Central memory CD8-positive, alpha-beta T cell (primary cell): ENCODE results near the gene HEMGN.
"Not testable (repeated sequence)": the region's sequence is repeated elsewhere in the genome, so short reads cannot be mapped to it uniquely, and the experiment has no call there.

ENCODE experiments used
- ATAC-seq: fragments of 150-1000 bp; cut with Tn5 transposase; replicated peaks from 2 replicates; pipeline ENCODE4 v1.10.0; 2022; ENCODE audit warnings: mild to moderate bottlenecking, moderate FRiP score, moderate number of reproducible peaks; ENCODE audit not compliant: poor library complexity, severe bottlenecking; ENCODE audit errors: extremely low read depth
- DNase-seq, 2 donors: peaks; one replicate each; pipeline ENCODE4 v3.0.0; 2021; ENCODE audit warnings: low spot score in 2 of 2
- H3K27ac Mint-ChIP-seq: one replicate; pipeline ENCODE4 v1.8.0; 2022; ENCODE audit warnings: low read depth, mild to moderate bottlenecking, moderate library complexity, mixed read lengths
- H3K27me3 Mint-ChIP-seq: one replicate; pipeline ENCODE4 v1.8.0; 2022; ENCODE audit warnings: mixed read lengths
- H3K36me3 Mint-ChIP-seq: one replicate; pipeline ENCODE4 v1.8.0; 2022; ENCODE audit warnings: mild to moderate bottlenecking, moderate library complexity, mixed read lengths; ENCODE audit not compliant: insufficient read depth
- H3K4me1 Mint-ChIP-seq: one replicate; pipeline ENCODE4 v1.8.0; 2022; ENCODE audit warnings: mixed read lengths
- H3K4me3 Mint-ChIP-seq: one replicate; pipeline ENCODE4 v1.8.0; 2022; ENCODE audit warnings: mild to moderate bottlenecking, moderate library complexity, mixed read lengths
- H3K9me3 Mint-ChIP-seq: one replicate; pipeline ENCODE4 v1.8.0; 2022; ENCODE audit warnings: mixed read lengths

The HEMGN gene

DNA sequence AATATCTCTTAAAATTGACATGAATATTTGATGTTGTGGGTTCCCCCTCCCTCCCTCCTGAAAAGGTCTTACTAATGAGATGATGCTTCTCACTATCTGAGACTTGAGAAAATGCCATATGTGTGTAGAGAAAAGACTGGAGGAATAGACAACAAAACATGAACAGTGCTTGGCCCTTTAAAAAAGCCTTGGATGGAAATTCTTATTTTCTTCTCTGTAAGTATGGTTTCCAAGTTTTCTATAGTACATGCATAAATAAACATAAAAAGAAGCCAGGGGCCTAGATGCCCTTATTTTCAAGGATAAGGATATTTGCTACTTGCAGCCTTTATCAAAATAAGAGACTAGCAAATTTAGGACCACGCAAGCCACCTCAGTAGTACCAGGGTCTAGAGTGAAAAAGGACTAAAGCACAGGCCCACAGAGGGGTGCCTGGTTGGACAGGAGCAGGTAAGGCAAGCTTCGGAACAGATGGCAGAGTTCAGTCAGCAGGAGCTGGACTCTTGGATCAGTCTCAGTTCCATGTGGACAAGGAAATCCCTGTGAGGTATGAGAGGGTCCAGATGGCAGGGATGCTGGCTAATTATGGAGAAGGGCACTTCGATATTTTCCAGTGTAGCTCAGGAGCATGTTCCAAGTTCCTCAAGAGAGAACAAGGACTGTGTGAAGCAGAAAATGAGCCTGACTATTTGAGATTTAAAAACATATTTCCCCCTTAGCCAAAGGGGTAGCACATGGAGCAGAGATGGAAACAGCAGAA lies 40.6 kb upstream of the HEMGN start:
- Mint-ChIP-seq H3K4me1 (peaks cover 16% of the 10 kb centered on the region), H3K27me3 (peaks cover 19% of the 10 kb centered on the region), H3K9me3 (no peaks in the 10 kb centered on the region), H3K4me3 (no peak overlapping the region), H3K27ac (no peak overlapping the region), H3K36me3 (peaks cover 7% of the 10 kb centered on the region)
- no peak for ATAC-seq
- no peak for DNase-seq

DNA sequence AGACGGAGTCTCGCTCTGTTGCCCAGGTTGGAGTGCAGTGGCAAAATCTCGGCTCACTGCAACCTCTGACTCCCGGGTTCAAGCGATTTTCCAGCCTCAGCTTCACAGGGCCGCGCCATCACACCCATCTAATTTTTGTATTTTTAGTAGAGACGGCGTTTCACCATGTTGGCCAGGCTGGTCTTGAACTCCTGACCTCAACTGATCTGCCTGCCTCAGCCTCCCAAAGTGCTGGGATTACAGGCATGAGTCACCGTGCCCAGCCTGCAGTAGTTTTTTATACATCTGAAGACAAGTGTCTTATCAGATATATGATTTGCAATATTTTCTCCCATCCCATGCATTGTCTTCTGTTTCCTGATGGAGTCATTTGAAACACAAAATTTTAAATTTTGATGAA lies 38.7 kb upstream of the HEMGN start:
- H3K27me3 Mint-ChIP-seq, result peaks cover 33% of the 10 kb centered on the region
- H3K36me3 Mint-ChIP-seq, H3K27ac Mint-ChIP-seq, ATAC-seq, H3K9me3 Mint-ChIP-seq, H3K4me3 Mint-ChIP-seq, DNase-seq, H3K4me1 Mint-ChIP-seq: not testable (repeated sequence)

DNA sequence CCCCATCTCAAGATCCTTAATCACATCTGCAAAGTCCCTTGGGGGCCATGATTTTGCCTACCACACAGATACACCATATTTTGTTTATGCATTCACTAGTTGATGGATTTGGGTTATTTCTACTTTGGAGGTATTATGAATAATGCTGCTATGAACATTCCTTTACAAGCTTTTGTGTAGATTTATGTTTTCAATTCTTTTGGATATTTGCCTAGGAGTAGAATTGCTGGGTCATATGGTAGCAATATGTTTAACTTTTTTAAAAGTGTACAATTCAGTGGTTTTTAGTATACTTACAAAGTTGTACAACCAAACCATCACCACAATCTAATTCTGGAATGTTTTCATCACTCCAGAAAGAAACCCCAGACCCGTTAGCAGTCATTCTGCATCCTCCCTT lies 37.4 kb upstream of the HEMGN start:
- DNase-seq, result no peak
- ATAC-seq, result no peak
- Mint-ChIP-seq H3K27me3 (peaks cover 42% of the 10 kb centered on the region), H3K4me3 (no peak overlapping the region), H3K4me1 (no peaks in the 10 kb centered on the region), H3K27ac (no peak overlapping the region), H3K36me3 (peaks cover 1% of the 10 kb centered on the region), H3K9me3 (no peaks in the 10 kb centered on the region)

DNA sequence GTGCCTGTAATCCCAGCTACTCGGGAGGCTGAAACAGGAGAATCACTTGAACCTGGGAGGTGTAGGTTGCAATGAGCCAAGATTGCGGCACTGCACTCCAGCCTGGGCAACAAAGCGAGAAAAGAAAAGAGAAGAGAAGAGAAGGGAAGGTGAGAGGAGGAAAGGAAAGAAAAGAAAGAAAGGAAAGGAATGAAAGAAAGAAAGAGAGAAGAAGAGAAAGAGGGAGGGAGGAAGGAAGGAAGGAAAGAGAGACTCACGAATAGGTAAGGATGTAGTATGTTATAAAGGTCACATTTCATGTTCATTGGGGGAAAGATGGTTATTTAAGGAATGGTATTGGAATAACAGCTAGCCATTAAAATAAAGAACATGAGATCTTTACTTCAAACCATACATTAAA lies 34.8 kb upstream of the HEMGN start:
- no peaks in the 10 kb centered on the region for H3K4me1 Mint-ChIP-seq
- ATAC-seq (no peak), DNase-seq (no peak)
- peaks cover 1% of the 10 kb centered on the region for H3K36me3 Mint-ChIP-seq
- H3K27ac Mint-ChIP-seq, result no peak overlapping the region
- H3K4me3 Mint-ChIP-seq, result no peak overlapping the region
- H3K9me3 Mint-ChIP-seq, result no peaks in the 10 kb centered on the region
- peaks cover 44% of the 10 kb centered on the region for H3K27me3 Mint-ChIP-seq

DNA sequence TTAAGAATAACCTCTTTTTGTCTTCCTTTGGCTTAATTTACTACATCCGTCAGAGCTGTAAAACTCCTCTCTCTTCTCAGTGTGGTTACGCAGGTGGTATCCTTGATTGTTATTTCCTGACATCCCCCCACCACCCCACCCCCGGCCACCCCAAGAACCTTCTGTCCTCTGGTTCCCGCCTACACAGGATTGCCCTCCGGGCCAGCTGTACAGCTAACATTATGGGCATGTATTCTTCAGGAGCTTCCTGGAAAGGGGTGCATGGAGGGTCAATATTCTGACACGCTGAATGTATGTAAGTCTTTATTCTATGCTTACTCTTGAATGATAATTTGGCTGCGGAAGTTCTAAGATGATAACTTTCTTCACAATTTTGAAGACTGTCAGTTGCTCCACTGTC lies 32.2 kb upstream of the HEMGN start:
- Mint-ChIP-seq H3K27ac (no peak overlapping the region), H3K36me3 (peaks cover 1% of the 10 kb centered on the region), H3K4me3 (no peak overlapping the region), H3K9me3 (no peaks in the 10 kb centered on the region), H3K27me3 (peaks cover 37% of the 10 kb centered on the region), H3K4me1 (no peaks in the 10 kb centered on the region)
- ATAC-seq (no peak), DNase-seq (no peak)

DNA sequence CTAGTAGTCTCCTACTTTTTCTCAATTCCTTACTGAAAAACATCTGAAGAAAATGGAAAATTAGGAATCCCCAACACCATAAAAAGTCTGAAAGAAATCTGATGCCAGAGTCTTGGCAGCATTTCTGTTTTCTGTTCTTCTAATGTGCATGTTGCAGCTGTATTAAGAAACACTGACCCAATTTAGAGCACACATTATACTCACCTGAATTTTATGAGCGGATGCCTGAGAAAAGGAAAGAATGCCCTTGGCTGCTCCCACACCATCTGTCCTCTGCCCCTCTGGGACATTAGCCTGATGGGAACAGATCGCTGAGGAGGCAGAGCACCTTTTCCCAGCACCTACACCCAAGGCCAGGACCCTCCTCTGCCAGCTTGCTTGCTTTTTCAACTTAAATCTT lies 31.0 kb upstream of the HEMGN start:
- Mint-ChIP-seq H3K4me3 (no peak overlapping the region), H3K27ac (no peak overlapping the region), H3K27me3 (peaks cover 36% of the 10 kb centered on the region), H3K4me1 (no peaks in the 10 kb centered on the region), H3K36me3 (peaks cover 1% of the 10 kb centered on the region), H3K9me3 (no peaks in the 10 kb centered on the region)
- DNase-seq, result no peak
- ATAC-seq, result no peak

DNA sequence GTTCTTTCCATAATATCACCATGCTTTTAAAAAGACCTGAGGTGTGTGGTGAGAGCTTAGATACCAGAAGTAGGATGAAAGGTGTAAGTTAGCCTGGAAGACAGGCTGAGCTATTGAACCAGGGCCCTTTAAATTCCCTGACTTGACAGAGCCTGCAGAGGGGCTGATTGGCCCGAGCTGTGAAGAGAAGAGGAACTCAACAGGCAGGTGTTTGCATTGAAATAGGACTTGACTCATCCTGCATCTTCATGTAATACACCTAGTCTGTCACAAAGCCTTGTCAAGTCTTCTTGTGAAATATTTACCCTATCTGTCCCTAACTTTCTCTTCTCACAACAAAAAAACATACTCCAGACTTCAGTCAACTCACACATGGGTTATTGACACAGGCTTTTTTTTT lies 28.5 kb upstream of the HEMGN start:
- Mint-ChIP-seq H3K27ac (no peak overlapping the region), H3K27me3 (peaks cover 21% of the 10 kb centered on the region), H3K4me1 (no peaks in the 10 kb centered on the region), H3K4me3 (no peak overlapping the region), H3K9me3 (no peaks in the 10 kb centered on the region), H3K36me3 (no peaks in the 10 kb centered on the region)
- no peak for DNase-seq
- no peak for ATAC-seq

DNA sequence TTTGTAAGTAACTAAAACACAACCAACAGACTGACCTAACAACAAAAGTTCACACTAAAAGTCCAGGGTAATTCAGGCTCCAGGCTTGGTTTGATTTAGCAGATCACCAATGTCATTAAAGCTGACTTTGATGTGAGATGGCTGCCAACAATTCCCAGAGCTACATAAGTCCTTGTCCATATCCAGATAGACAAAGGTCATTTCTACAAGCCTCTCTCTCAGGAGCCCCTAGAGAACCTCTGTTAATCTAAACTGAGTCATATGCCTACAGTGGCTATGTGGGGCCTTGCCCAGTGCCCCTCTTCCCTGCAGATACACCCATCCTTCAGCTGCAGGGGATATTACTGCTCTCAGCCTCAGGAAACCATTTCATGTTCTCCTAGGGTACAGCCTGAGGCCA lies 26.9 kb upstream of the HEMGN start:
- H3K27ac Mint-ChIP-seq, result no peak overlapping the region
- no peak overlapping the region for H3K4me3 Mint-ChIP-seq
- peaks cover 11% of the 10 kb centered on the region for H3K27me3 Mint-ChIP-seq
- no peaks in the 10 kb centered on the region for H3K36me3 Mint-ChIP-seq
- ATAC-seq (no peak), DNase-seq (no peak)
- H3K9me3 Mint-ChIP-seq, result no peaks in the 10 kb centered on the region
- no peaks in the 10 kb centered on the region for H3K4me1 Mint-ChIP-seq

DNA sequence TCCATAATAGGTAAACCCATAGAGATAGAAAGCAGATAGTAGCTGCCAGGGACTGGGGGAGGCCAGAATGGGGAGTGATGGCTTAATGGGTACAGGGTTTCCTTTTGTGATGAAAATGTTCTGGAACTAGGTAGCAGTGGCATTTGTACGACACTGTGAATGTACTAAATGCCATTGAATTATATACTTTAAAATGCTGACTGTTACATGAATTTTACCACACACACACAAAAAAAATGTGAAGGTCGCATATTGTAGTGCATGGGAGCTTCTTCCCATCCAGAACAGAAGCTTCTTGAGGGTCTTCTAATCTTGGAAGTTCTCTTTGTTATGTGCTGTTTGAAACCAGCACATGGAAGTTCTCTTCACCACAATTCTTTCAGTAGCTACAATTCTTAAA lies 25.3 kb upstream of the HEMGN start:
- H3K9me3 Mint-ChIP-seq, result no peaks in the 10 kb centered on the region
- peaks cover 11% of the 10 kb centered on the region for H3K27me3 Mint-ChIP-seq
- no peaks in the 10 kb centered on the region for H3K36me3 Mint-ChIP-seq
- H3K4me3 Mint-ChIP-seq, result no peak overlapping the region
- no peaks in the 10 kb centered on the region for H3K4me1 Mint-ChIP-seq
- ATAC-seq (no peak), DNase-seq (no peak)
- no peak overlapping the region for H3K27ac Mint-ChIP-seq

DNA sequence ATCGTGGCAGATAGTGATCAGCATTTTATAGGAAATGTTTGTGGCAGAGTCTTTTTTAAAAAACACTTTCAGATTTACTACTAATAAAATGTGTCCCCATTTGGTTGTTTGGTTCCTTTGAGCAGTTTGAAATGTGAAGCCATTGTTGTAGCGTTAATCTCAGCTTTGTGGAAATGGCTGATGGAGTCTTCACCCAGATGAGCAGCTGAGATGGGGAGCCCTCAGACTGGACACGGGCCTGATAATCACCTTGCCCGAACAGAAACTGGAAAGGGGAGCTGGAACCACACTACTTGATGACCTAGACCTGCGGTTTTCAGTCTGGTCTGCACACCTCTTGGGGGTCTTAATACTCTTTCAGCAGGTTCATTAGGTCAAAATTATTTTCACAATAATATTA lies 24.6 kb upstream of the HEMGN start:
- H3K27me3 Mint-ChIP-seq, result peaks cover 11% of the 10 kb centered on the region
- no peaks in the 10 kb centered on the region for H3K36me3 Mint-ChIP-seq
- no peak overlapping the region for H3K4me3 Mint-ChIP-seq
- H3K4me1 Mint-ChIP-seq, result no peaks in the 10 kb centered on the region
- no peak overlapping the region for H3K27ac Mint-ChIP-seq
- H3K9me3 Mint-ChIP-seq, result no peaks in the 10 kb centered on the region
- no peak for DNase-seq
- ATAC-seq, result no peak

DNA sequence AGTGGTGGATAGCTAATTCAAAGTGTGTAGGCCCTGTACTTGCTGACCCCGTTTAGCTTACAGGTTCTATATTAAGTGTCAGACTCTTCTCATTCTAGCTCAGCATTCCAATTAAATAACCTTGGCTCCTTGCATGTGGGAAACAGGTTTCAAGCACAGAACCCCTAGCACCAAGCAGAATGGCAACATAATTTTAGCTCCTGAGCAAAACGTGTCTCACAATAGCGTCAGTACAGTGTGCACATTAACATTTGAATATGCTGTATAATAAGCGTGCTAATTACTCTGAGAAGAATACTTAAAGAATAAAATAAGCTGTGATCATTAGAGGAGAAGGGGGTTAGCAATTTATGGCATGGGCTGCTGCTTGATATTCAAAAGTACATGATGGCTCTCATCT lies 24.2 kb upstream of the HEMGN start:
- DNase-seq, result no peak
- H3K27ac Mint-ChIP-seq, result no peak overlapping the region
- no peaks in the 10 kb centered on the region for H3K36me3 Mint-ChIP-seq
- ATAC-seq, result no peak
- H3K4me3 Mint-ChIP-seq, result no peak overlapping the region
- no peaks in the 10 kb centered on the region for H3K9me3 Mint-ChIP-seq
- no peaks in the 10 kb centered on the region for H3K4me1 Mint-ChIP-seq
- peaks cover 11% of the 10 kb centered on the region for H3K27me3 Mint-ChIP-seq

DNA sequence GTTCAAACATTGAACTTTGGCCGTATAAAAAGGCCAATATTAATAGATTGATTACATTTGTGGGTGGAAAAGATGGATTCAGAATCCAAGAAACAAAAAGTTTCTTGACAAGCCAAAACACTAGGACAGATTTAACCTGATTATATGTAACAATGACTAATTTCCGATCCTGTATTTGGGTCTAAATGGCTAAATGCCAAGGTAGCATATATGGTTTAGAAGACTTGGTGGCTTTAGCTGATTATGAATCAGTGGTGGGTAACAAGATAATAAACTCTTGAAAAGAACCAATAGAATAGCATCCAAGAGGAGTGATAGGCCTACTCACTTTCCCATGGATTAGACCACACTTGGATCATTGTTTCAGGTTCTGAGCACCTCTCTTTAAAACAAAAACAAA lies 23.4 kb upstream of the HEMGN start:
- H3K4me3 Mint-ChIP-seq, result no peak overlapping the region
- H3K9me3 Mint-ChIP-seq, result no peaks in the 10 kb centered on the region
- no peaks in the 10 kb centered on the region for H3K36me3 Mint-ChIP-seq
- H3K4me1 Mint-ChIP-seq, result no peaks in the 10 kb centered on the region
- no peak for ATAC-seq
- no peak overlapping the region for H3K27ac Mint-ChIP-seq
- peaks cover 11% of the 10 kb centered on the region for H3K27me3 Mint-ChIP-seq
- no peak for DNase-seq

DNA sequence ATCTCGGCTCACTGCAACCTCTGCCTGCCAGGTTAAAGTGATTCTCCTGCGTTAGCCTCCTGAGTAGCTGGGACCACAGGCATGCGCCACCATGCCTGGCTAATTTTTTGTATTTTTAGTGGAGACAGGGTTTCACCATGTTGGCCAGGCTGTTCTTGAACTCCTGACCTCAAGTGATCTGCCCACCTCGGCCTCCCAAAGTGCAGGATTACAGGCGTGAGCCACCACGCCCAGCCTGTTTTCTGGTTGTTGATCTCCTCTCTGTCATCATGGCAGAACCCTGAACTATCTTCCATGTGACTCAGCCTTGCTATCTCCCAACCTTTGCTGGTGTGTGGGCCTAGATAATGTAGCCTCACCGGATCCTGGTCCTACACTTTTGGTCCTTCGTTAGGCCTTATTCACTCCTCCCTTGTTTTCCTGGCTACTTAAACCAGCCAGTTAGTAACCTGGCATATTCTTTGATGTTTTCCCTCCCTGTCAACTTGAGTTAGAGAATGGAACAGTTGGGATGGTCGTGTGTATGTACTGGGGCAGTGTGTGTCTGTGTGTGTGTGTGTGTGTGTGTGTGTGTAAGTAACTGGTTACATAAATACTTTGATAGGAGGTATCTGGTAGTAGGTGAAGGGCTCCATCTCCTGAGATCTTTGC lies 22.8 kb upstream of the HEMGN start:
- H3K4me1 Mint-ChIP-seq, DNase-seq, H3K4me3 Mint-ChIP-seq, H3K27ac Mint-ChIP-seq, ATAC-seq, H3K36me3 Mint-ChIP-seq, H3K9me3 Mint-ChIP-seq: not testable (repeated sequence)
- H3K27me3 Mint-ChIP-seq, result peaks cover 11% of the 10 kb centered on the region
